NCI-H748 (cell line): ENCODE data around the gene WDR64.

Experiments used
- DNase-seq: peaks from one replicate; lab custom pipeline; 2025; ENCODE audit not compliant: unreplicated experiment; lab: John Stamatoyannopoulos, UW

Gene WDR64

GRCh38 chr1:241652012-241652411 is at the start of gene WDR64:
WDR64 (plus strand) TSS chr1:241652281; CDS start chr1:241652485, 204 bp downstream.
- no peak for DNase-seq

DNA sequence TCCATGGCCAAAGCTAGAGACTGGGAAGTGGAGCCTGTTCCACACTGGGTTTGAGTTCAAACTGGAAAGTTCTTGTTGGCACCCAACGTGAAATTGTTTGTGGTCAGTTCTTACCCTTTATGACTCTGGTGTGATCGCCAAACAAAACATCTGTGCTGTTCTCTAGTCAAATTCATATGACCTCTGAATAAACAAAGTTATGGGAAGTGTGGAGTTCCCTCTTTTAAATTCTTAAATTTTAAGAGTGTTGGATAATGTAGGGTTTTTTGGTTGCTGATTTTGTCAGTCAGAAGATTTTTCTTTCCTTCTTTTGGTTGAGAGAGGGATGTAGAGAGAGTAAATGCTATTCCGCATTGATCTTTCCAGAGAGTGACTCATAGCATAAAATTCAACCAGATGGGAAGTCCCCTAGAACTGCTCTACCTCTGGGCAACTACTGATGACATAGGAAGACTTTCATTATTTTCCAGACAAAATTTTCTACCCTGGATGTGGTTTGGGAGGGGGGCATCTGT is 48.3 kb upstream of the WDR64 start:
- no peak for DNase-seq

- no peak for DNase-seq
These were observed 46.8 kb upstream of the WDR64 start for GRCh38 chr1:241605146-241605805.

- no peak for DNase-seq
These were observed 45.5 kb upstream of the WDR64 start for GRCh38 chr1:241606544-241606943.

- no peak for DNase-seq
These were observed 44.6 kb upstream of the WDR64 start for GRCh38 chr1:241607497-241607896.

- no peak for DNase-seq
These were observed 43.6 kb upstream of the WDR64 start for GRCh38 chr1:241608379-241609033.

- DNase-seq = peak; percentile 47
These were observed 41.8 kb upstream of the WDR64 start for GRCh38 chr1:241610056-241610815.

DNA sequence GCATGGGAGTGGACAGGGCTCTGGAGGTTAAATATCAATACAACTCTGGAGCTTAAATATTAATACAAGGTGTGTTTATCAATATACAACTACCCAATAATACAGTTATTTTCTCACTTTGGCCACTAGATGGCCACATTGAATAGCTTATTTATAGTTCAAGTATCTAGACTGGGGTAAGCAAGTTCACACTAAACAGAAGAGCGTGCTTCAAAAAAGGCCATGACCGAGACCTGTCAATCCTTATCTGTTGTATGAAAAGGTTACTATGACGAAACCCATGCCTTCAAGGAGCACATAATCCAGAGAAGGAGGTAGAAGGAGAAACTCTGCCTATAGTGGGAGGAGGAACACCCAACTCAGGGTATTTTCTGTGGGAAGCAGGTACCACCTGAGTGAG is 41.0 kb upstream of the WDR64 start:
- peak; percentile 70 for DNase-seq

- no peak for DNase-seq
These were observed 40.3 kb upstream of the WDR64 start for GRCh38 chr1:241611736-241612135.

GRCh38 chr1:241612533-241613477 is 39.3 kb upstream of the WDR64 start:
- no peak for DNase-seq

GRCh38 chr1:241614144-241614543 is 37.9 kb upstream of the WDR64 start:
- no peak for DNase-seq

GRCh38 chr1:241614572-241614971 is 37.5 kb upstream of the WDR64 start:
- DNase-seq = no peak

GRCh38 chr1:241615043-241615974 is 36.8 kb upstream of the WDR64 start:
- no peak for DNase-seq

GRCh38 chr1:241617426-241617825 is 34.7 kb upstream of the WDR64 start:
- DNase-seq = no peak

DNA sequence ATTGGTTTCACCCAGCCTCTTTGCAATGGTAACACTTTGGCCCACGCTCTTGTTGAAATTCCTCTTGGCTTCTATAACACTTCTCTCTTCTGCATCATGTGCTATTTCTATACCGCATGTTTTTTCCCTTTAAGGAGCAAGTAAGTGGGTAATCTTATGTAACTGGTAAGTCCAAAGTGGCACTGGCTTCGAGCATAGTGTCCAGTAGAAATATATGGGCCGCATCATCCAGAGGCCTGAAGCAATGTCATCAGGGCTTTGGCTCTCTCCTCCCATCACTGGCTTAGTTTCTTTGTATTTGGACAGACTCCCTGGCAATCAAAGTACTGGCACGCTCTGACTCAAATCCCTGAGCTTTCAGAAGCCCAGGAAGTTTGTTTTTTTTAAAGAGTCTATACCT is 29.4 kb upstream of the WDR64 start:
- DNase-seq = no peak

DNA sequence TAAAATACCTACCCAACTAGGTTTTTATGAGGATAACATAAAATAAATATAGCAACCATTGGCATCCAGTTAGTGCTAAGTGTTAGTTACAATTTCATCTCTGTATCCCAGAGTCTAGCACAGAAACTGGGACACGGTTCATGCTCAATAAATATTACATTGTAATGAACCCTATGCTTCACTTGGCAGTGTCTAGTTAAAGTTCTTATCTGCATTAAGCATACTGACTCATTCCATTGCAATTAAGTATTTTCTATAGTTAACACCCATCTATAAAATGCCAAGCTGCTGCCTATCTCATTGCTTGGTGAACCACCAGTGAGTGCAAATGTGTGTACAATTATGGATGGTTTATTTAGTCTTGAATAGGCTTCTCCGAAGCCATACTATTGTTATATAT is 27.1 kb upstream of the WDR64 start:
- DNase-seq = no peak

GRCh38 chr1:241627453-241628259 is 24.4 kb upstream of the WDR64 start:
- peak; percentile 55 for DNase-seq

- no peak for DNase-seq
These were observed 22.1 kb upstream of the WDR64 start for GRCh38 chr1:241630005-241630404.

DNA sequence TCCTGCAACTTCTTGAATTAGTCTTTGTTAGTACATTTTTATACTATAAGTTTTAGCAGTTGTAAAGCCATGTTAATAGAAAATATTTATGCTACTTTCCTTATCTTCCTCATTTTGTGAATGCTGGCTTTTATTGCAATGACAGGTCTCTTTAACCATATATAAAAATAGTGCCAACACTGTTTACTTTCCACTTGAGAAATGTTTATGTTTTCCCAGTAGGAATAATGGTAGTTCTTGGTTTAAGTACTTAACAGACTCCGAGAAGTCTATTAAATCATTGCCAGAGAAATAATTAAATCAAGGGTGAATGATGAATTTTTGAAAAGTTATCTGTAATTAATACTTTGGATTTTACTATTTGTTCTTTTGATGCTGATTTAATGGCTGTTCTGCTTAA is 21.6 kb upstream of the WDR64 start:
- DNase-seq = no peak
